ENCODE data around the gene FZD2.

DNA sequence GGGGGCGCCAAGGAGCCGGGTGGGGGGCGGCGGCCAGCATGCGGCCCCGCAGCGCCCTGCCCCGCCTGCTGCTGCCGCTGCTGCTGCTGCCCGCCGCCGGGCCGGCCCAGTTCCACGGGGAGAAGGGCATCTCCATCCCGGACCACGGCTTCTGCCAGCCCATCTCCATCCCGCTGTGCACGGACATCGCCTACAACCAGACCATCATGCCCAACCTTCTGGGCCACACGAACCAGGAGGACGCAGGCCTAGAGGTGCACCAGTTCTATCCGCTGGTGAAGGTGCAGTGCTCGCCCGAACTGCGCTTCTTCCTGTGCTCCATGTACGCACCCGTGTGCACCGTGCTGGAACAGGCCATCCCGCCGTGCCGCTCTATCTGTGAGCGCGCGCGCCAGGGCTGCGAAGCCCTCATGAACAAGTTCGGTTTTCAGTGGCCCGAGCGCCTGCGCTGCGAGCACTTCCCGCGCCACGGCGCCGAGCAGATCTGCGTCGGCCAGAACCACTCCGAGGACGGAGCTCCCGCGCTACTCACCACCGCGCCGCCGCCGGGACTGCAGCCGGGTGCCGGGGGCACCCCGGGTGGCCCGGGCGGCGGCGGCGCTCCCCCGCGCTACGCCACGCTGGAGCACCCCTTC is 484 bp downstream of the FZD2 start:
- no peak for TF ChIP-seq SP1 (CRISPR knock-in tag; IDR thresholded peaks at IDR 0.05)
- TF ChIP-seq REST (IDR thresholded peaks at IDR 0.05; ENCODE audit: borderline replicate concordance) = no peak
- no peak for TF ChIP-seq REST (CRISPR knock-in tag; IDR thresholded peaks at IDR 0.05; ENCODE audit: low read depth)
- no peak for TF ChIP-seq ZBTB8A (IDR thresholded peaks at IDR 0.05; ENCODE audit: partially characterized antibody)
- TF ChIP-seq MYC (IDR thresholded peaks at IDR 0.05; ENCODE audit: low read depth, low read length) = no peak
- no peak for TF ChIP-seq MYC (CRISPR knock-in tag; IDR thresholded peaks at IDR 0.05; ENCODE audit: borderline replicate concordance, low read depth)
- no peak for TF ChIP-seq CTCF (IDR thresholded peaks at IDR 0.05 in 2 of 3, conservative IDR thresholded peaks at IDR 0.05 in 1 of 3; ENCODE audit: insufficient read depth in 2 of 3, low read depth in 1 of 3, low read length in 3 of 3)
- TF ChIP-seq, protein P1, sequence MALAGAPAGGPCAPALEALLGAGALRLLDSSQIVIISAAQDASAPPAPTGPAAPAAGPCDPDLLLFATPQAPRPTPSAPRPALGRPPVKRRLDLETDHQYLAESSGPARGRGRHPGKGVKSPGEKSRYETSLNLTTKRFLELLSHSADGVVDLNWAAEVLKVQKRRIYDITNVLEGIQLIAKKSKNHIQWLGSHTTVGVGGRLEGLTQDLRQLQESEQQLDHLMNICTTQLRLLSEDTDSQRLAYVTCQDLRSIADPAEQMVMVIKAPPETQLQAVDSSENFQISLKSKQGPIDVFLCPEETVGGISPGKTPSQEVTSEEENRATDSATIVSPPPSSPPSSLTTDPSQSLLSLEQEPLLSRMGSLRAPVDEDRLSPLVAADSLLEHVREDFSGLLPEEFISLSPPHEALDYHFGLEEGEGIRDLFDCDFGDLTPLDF (CRISPR knock-in tag; IDR thresholded peaks at IDR 0.05) = no peak
- no peak for TF ChIP-seq RBM22 (IDR thresholded peaks at IDR 0.05; ENCODE audit: low read depth, low read length, poor library complexity, severe bottlenecking)
- no peak for TF ChIP-seq E2F6 (IDR thresholded peaks at IDR 0.05; ENCODE audit: borderline replicate concordance in 1 of 2, extremely low read depth in 1 of 2, insufficient read depth in 1 of 2, insufficient read length in 1 of 2, low read depth in 1 of 2, low read length in 1 of 2, poor library complexity in 1 of 2, severe bottlenecking in 1 of 2)
- TF ChIP-seq TAF1 (IDR thresholded peaks at IDR 0.05; ENCODE audit: control insufficient read depth, extremely low read depth, insufficient read depth, low read length, severe bottlenecking) = no peak
- no peak for TF ChIP-seq ZNF384 (IDR thresholded peaks at IDR 0.05; ENCODE audit: low read depth, low read length)
- TF ChIP-seq NR1H2 (CRISPR knock-in tag; IDR thresholded peaks at IDR 0.05) = no peak
- no peak for TF ChIP-seq SIN3A (IDR thresholded peaks at IDR 0.05; ENCODE audit: borderline replicate concordance in 2 of 2, control insufficient read depth in 1 of 2, low read depth in 2 of 2, low read length in 2 of 2)
- TF ChIP-seq TCF7L2 (IDR thresholded peaks at IDR 0.05; ENCODE audit: low read depth, low read length) = no peak

All from K562 (cell line).